Endothelial cell of umbilical vein (primary cell): ENCODE results near the gene WDR93. TPM values are rescaled to one million over a fixed set of nuclear protein-coding genes. Genes with fewer than 3 reads are reported as not detected.

ENCODE experiments used
- BruUV-seq: library from RNA; stranded (reverse); fragments of 400-500 nt; replicated peaks from 2 replicates; lab custom pipeline; 2021; lab: Mats Ljungman, UMichigan
- CTCF ChIA-PET: fragments of 300-600, 350-600 bp; sonication (Branson Sonifier 250); formaldehyde crosslinking; loops from one replicate; lab custom pipeline; 2021; ENCODE audit warnings: antibody characterized with exemption, inconsistent platforms; lab: Charles Lee
- POLR2A ChIA-PET: fragments of 300-600, 350-600 bp; sonication (Branson Sonifier 250); formaldehyde crosslinking; loops from one replicate; lab custom pipeline; 2021; ENCODE audit warnings: antibody characterized with exemption, inconsistent platforms; lab: Charles Lee
- DNase-seq: peaks from one replicate; pipeline ENCODE4 v3.0.0-alpha.2; 2011; ENCODE audit warnings: low read depth, low spot score
- FAIRE-seq: peaks from 2 replicates; lab custom pipeline; 2011; peaks lifted over from hg19 to GRCh38; lab: Jason Lieb, UNC
- H2AFZ ChIP-seq: 2 replicates; pipeline ENCODE4 v1.6.0; 2012; ENCODE audit warnings: low read depth, low read length, control low read depth, inconsistent platforms
- H3K27ac ChIP-seq: 2 replicates; pipeline ENCODE4 v1.5.1; 2011; ENCODE audit warnings: low read depth, mild to moderate bottlenecking, control low read depth, low read length, moderate library complexity; ENCODE audit not compliant: insufficient read depth
- H3K27me3 ChIP-seq, 2 experiments: 2 replicates each; pipeline versions ENCODE4 v1.6.0 to v1.6.1; 2011; ENCODE audit warnings: low read length in 2 of 2, mixed read lengths in 1 of 2; ENCODE audit not compliant: control insufficient read depth in 2 of 2, insufficient read depth in 2 of 2
- H3K36me3 ChIP-seq, 2 experiments: 2 replicates in 1 of 2; 3 replicates in 1 of 2; pipeline ENCODE4 v1.5.1; 2011; ENCODE audit warnings: low read length in 2 of 2, mild to moderate bottlenecking in 1 of 2, moderate library complexity in 1 of 2; ENCODE audit not compliant: control insufficient read depth in 2 of 2, insufficient read depth in 2 of 2; ENCODE audit errors: extremely low read depth in 1 of 2
- H3K4me1 ChIP-seq: 3 replicates; pipeline ENCODE4 v1.5.1; 2011; ENCODE audit warnings: mild to moderate bottlenecking, low read length; ENCODE audit not compliant: control insufficient read depth, insufficient read depth; ENCODE audit errors: extremely low read depth
- H3K4me2 ChIP-seq: 2 replicates; pipeline ENCODE4 v1.6.1; 2011; ENCODE audit warnings: low read length, control low read depth, mixed read lengths; ENCODE audit not compliant: insufficient read depth
- H3K4me3 ChIP-seq, 3 experiments: fragments of 200-600 bp in 1 of 3; sonication (generic), shearing (Covaris generic) in 1 of 3; replicated peaks in 1 of 3; 2 replicates each; pipeline ENCODE4 v1.5.1; 2011 to 2016; ENCODE audit warnings: control low read depth in 3 of 3, low read length in 3 of 3, mild to moderate bottlenecking in 2 of 3, inconsistent platforms in 1 of 3, low read depth in 1 of 3, moderate library complexity in 1 of 3; ENCODE audit not compliant: insufficient read depth in 1 of 3
- H3K79me2 ChIP-seq: 2 replicates; pipeline ENCODE4 v1.6.0; 2012; ENCODE audit warnings: low read length, inconsistent platforms; ENCODE audit not compliant: control insufficient read depth, insufficient read depth
- H3K9ac ChIP-seq: replicated peaks from 2 replicates; pipeline ENCODE3; 2011; ENCODE audit warnings: low read length, control low read depth; ENCODE audit not compliant: insufficient read depth; ENCODE audit errors: extremely low read depth
- H3K9me1 ChIP-seq: replicated peaks from 3 replicates; pipeline ENCODE4 v1.6.0; 2011; ENCODE audit warnings: mild to moderate bottlenecking, low read length; ENCODE audit not compliant: control insufficient read depth, insufficient read depth; ENCODE audit errors: extremely low read depth
- H3K9me3 ChIP-seq: replicated peaks from 2 replicates; pipeline ENCODE4 v1.5.1; 2012; ENCODE audit warnings: low read length, inconsistent platforms; ENCODE audit not compliant: control insufficient read depth, insufficient read depth
- H4K20me1 ChIP-seq: replicated peaks from 2 replicates; pipeline ENCODE3; 2011; ENCODE audit warnings: mild to moderate bottlenecking, low read length; ENCODE audit not compliant: control insufficient read depth, insufficient read depth; ENCODE audit errors: extremely low read depth
- EZH2 ChIP-seq: IDR thresholded peaks from 2 replicates; pipeline ENCODE4 v1.6.1; 2012; ENCODE audit warnings: borderline replicate concordance, low read depth, mild to moderate bottlenecking, moderate library complexity, low read length, inconsistent platforms; ENCODE audit not compliant: severe bottlenecking
- FOS ChIP-seq: IDR thresholded peaks from 2 replicates; pipeline ENCODE4 v1.6.1; 2011; ENCODE audit warnings: mild to moderate bottlenecking, low read length, moderate library complexity, borderline replicate concordance; ENCODE audit not compliant: insufficient read depth
- MYC ChIP-seq: IDR thresholded peaks from one replicate; pipeline ENCODE4 v1.6.1; 2011; ENCODE audit warnings: mild to moderate bottlenecking, low read depth, low read length
- POLR2A ChIP-seq: IDR thresholded peaks from 2 replicates; pipeline ENCODE4 v1.6.1; 2012; ENCODE audit warnings: low read depth, mild to moderate bottlenecking, control low read depth, low read length
- POLR2AphosphoS5 ChIP-seq: IDR thresholded peaks from 2 replicates; pipeline ENCODE4 v1.6.1; 2012; ENCODE audit warnings: low read depth, mild to moderate bottlenecking, control low read depth, low read length, moderate library complexity; ENCODE audit not compliant: insufficient read depth
- dilution Hi-C: fragments of 300-500 bp; cut with MboI; formaldehyde crosslinking; loops from one replicate; pipeline ENCODE4 v1.15.0; 2019; ENCODE audit warnings: low sequenced_read_pairs; ENCODE audit not compliant: extremely low pct_ligation_motif_present
- intact Hi-C: fragments of 100-400 bp; cut with micrococcal nuclease; formaldehyde crosslinking; loops from one replicate; pipeline ENCODE4 v1.10.0; 2022
- polyA plus RNA-seq, 4 experiments: library from polyadenylated mRNA; depleted of rRNA in 3 of 4; stranded (reverse) in 3 of 4; unstranded in 1 of 4; fragments of >200 nt; gene quantifications; 2 replicates each; pipeline versions ENCODE4 v1.2.1 to v1.2.3, GENCODE V29; 2011 to 2012; ENCODE audit warnings: missing spikeins in 1 of 4
- total RNA-seq: library from RNA; stranded (reverse); gene quantifications from 2 replicates; pipeline ENCODE4 v1.2.3, GENCODE V29; 2021
- TF ChIP-seq, protein P1 (sequence below): IDR thresholded peaks from 2 replicates; pipeline ENCODE4 v1.6.1; 2011; ENCODE audit not compliant: insufficient read depth, insufficient read length

The WDR93 gene
- total and polyA plus RNA-seq, 2 donors (not counting 3 experiments of a cell fraction or from before 2014, with no cell fraction given) = 0.07 TPM; not detected in 1

DNA sequence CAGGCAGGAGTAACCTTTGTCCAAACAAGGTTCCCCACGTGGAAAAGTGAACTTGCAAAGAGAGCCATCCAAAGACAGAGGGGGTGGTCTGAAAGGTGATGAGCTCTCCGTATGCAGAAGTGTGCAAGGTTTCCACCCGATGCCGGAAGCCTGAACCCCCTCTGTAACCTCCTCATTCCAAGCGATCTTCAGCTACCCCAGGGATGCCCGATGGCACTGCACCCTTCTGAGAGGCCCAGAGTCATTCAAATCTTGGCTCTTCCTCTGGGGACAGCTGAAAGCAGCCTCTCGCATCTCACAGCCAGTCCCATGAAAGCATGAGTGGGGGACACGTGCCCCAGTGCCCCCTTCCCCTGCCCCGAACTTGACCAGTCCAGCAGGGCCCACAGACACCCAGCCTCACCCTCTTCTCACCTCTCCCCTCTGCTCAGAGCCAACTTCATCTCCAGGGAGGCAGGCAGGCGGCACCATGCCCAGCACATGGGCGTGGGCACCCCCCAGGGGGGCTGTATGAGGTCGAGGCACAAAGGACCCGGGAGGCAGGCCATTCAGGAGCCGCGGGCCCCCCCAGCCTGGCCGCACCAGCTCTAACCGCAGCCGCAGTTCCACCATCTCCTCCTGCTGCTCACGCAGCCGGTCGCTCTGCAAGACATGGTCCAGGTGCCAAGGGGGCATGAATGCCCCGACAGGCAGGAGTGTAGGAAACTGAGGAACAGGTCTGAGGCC is 44.0 kb upstream of the WDR93 start:
- Histone ChIP-seq H3K79me2 (no peaks in the 10 kb centered on the region), H2AFZ (no peak overlapping the region), H3K9ac (no peak overlapping the region), H3K4me3 (no peak overlapping the region), H3K4me1 (no peaks in the 10 kb centered on the region), H3K27ac (no peak overlapping the region), H4K20me1 (no peaks in the 10 kb centered on the region), H3K9me1 (no peaks in the 10 kb centered on the region), H3K9me3 (no peaks in the 10 kb centered on the region), H3K4me2 (no peak overlapping the region), H3K36me3 (peaks cover 0 to 11% of the 10 kb centered on the region in 2 experiments), H3K27me3 (no peaks in the 10 kb centered on the region)
- ChIA-PET CTCF (interaction anchor here (1.0 to 4.4 kb wide), 9 partner anchors 8 to 93 kb away, joined by 3 to 55 read pairs (median 5); partner anchors contain the start of gene KIF7), POLR2A (no interaction called here)
- no TSS peak for BruUV-seq
- TF ChIP-seq MYC (no peak), FOS (no peak), POLR2AphosphoS5 (no peak), POLR2A (no peak), EZH2 (no peak)
- TF ChIP-seq, protein P1, sequence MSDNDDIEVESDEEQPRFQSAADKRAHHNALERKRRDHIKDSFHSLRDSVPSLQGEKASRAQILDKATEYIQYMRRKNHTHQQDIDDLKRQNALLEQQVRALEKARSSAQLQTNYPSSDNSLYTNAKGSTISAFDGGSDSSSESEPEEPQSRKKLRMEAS = no peak
- dilution Hi-C loops (no loop called here), intact Hi-C loops (loop anchor here (1.0 kb wide), 1 partner anchor 27 kb away; no protein-coding TSS in a partner anchor)
- DNase-seq (no peak), FAIRE-seq (no peak)
